ENCODE results near the gene OR51F2. TPM values are rescaled to one million over a fixed set of nuclear protein-coding genes. Genes with fewer than 3 reads are reported as not detected.
A peak's percentile ranks its signal among the peaks of the same experiment; 100 is the strongest.
"Not testable (repeated sequence)": the region's sequence is repeated elsewhere in the genome, so short reads cannot be mapped to it uniquely, and the experiment has no call there.

OR51F2 gene
- total and polyA plus RNA-seq, 2 donors (not counting 1 experiment from before 2014, with no cell fraction given): not detected

- no peaks in the 10 kb centered on the region for H3K9me3 ChIP-seq (ENCODE audit: control insufficient read depth, insufficient read depth, low read depth, low read length)
- H3K9ac ChIP-seq (ENCODE audit: insufficient read depth, low read length): no peak overlapping the region
- no peaks in the 10 kb centered on the region for H4K20me1 ChIP-seq (ENCODE audit: control insufficient read depth, extremely low read depth, insufficient read depth, low read length)
- no peaks in the 10 kb centered on the region for H3K4me1 ChIP-seq (ENCODE audit: control insufficient read depth, extremely low read depth, insufficient read depth, low read length)
- TF ChIP-seq EZH2 (IDR thresholded peaks at IDR 0.05; ENCODE audit: low read length, missing control alignments) (no peak), CTCF (conservative IDR thresholded peaks at IDR 0.05 in 1 of 2, IDR thresholded peaks at IDR 0.05 in 1 of 2; ENCODE audit: low read depth in 1 of 2, low read length in 2 of 2) (no peak)
- H3K27me3 ChIP-seq (ENCODE audit: control insufficient read depth, insufficient read depth, low read length): no peaks in the 10 kb centered on the region
- no peaks in the 10 kb centered on the region for H3K36me3 ChIP-seq (ENCODE audit: control insufficient read depth, insufficient read depth, low read length)
- H3K4me2 ChIP-seq (ENCODE audit: extremely low read depth, insufficient read depth, low read length): no peak overlapping the region
- H3K4me3 ChIP-seq (replicated peaks in 1 of 4; ENCODE audit: control extremely low read depth in 1 of 4, insufficient read depth in 1 of 4, low read depth in 3 of 4, low read length in 4 of 4): no peak overlapping the region
- no peak for DNase-seq (ENCODE audit: low read depth in 2 of 2)
- no peak overlapping the region for H3K27ac ChIP-seq (ENCODE audit: insufficient read depth, low read length)
- no peaks in the 10 kb centered on the region for H3K79me2 ChIP-seq (ENCODE audit: control insufficient read depth, insufficient read depth, low read length)
- H2AFZ ChIP-seq (ENCODE audit: low read length): no peak overlapping the region
These were observed 18.9 kb downstream of the OR51F2 start for GRCh38 chr11:4839851-4840549.

- H3K9me3 ChIP-seq (ENCODE audit: control insufficient read depth, insufficient read depth, low read depth, low read length): no peaks in the 10 kb centered on the region
- H3K4me3 ChIP-seq (replicated peaks in 1 of 4; ENCODE audit: control extremely low read depth in 1 of 4, insufficient read depth in 1 of 4, low read depth in 3 of 4, low read length in 4 of 4): no peak within 1 kb of the TSS
- TF ChIP-seq EZH2 (IDR thresholded peaks at IDR 0.05; ENCODE audit: low read length, missing control alignments) (no peak), CTCF (conservative IDR thresholded peaks at IDR 0.05 in 1 of 2, IDR thresholded peaks at IDR 0.05 in 1 of 2; ENCODE audit: low read depth in 1 of 2, low read length in 2 of 2) (no peak)
These were observed 27.9 kb downstream of the OR51F2 start, which contains the start of gene OR51S1 for GRCh38 chr11:4848908-4849532. OR51S1 (minus strand) TSS chr11:4849208; CDS start chr11:4849208, 0 bp downstream.

DNA sequence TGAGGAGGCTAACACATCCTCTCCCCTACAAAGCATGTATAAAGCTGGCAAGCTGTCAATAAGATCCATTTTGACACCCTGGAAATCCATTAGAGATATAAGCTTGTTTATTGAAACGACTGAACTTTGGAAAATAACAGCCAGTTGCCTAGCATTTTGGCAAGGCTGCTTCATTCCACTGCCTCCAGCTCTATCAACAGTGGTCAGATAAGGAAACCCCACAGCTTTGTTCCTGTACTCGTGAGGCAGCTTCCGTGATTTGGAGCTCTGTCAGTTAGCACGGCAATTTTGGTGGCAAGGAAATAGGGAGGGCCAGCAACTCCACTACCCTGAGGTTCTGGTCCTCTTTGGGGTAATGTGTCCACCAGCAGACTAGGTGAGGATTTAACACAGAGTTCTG is 29.9 kb downstream of the OR51F2 start:
- Histone ChIP-seq H3K79me2 (ENCODE audit: control insufficient read depth, insufficient read depth, low read length) (no peaks in the 10 kb centered on the region), H3K4me1 (ENCODE audit: control insufficient read depth, extremely low read depth, insufficient read depth, low read length) (no peaks in the 10 kb centered on the region), H3K9ac (ENCODE audit: insufficient read depth, low read length) (no peak overlapping the region), H2AFZ (ENCODE audit: low read length) (peak overlapping the region; percentile 30), H3K4me3 (replicated peaks in 1 of 4; ENCODE audit: control extremely low read depth in 1 of 4, insufficient read depth in 1 of 4, low read depth in 3 of 4, low read length in 4 of 4) (no peak overlapping the region), H3K27ac (ENCODE audit: insufficient read depth, low read length) (no peak overlapping the region), H3K9me3 (ENCODE audit: control insufficient read depth, insufficient read depth, low read depth, low read length) (no peaks in the 10 kb centered on the region), H3K36me3 (ENCODE audit: control insufficient read depth, insufficient read depth, low read length) (no peaks in the 10 kb centered on the region), H4K20me1 (ENCODE audit: control insufficient read depth, extremely low read depth, insufficient read depth, low read length) (no peaks in the 10 kb centered on the region), H3K4me2 (ENCODE audit: extremely low read depth, insufficient read depth, low read length) (no peak overlapping the region), H3K27me3 (ENCODE audit: control insufficient read depth, insufficient read depth, low read length) (no peaks in the 10 kb centered on the region)
- TF ChIP-seq CTCF (conservative IDR thresholded peaks at IDR 0.05 in 1 of 2, IDR thresholded peaks at IDR 0.05 in 1 of 2; ENCODE audit: low read depth in 1 of 2, low read length in 2 of 2): no peak
- no peak for TF ChIP-seq EZH2 (IDR thresholded peaks at IDR 0.05; ENCODE audit: low read length, missing control alignments)
- peak in 1 of 2 donors; percentile 25 for DNase-seq (ENCODE audit: low read depth in 2 of 2)

More at GRCh38 chr11:4848908-4849532, 27.9 kb downstream of the OR51F2 start, which contains the start of gene OR51S1:
- Histone ChIP-seq H3K4me2 (ENCODE audit: extremely low read depth, insufficient read depth, low read length) (no peak within 1 kb of the TSS), H3K4me1 (ENCODE audit: control insufficient read depth, extremely low read depth, insufficient read depth, low read length) (no peaks in the 10 kb centered on the region), H3K27ac (ENCODE audit: insufficient read depth, low read length) (no peak within 1 kb of the TSS), H2AFZ (ENCODE audit: low read length) (no peak within 1 kb of the TSS), H3K79me2 (ENCODE audit: control insufficient read depth, insufficient read depth, low read length) (no peaks in the 10 kb centered on the region), H3K36me3 (ENCODE audit: control insufficient read depth, insufficient read depth, low read length) (no peaks in the 10 kb centered on the region), H3K27me3 (ENCODE audit: control insufficient read depth, insufficient read depth, low read length) (no peaks in the 10 kb centered on the region), H4K20me1 (ENCODE audit: control insufficient read depth, extremely low read depth, insufficient read depth, low read length) (no peaks in the 10 kb centered on the region), H3K9ac (ENCODE audit: insufficient read depth, low read length) (no peak within 1 kb of the TSS)
- DNase-seq (ENCODE audit: low read depth in 2 of 2): no peak

DNA sequence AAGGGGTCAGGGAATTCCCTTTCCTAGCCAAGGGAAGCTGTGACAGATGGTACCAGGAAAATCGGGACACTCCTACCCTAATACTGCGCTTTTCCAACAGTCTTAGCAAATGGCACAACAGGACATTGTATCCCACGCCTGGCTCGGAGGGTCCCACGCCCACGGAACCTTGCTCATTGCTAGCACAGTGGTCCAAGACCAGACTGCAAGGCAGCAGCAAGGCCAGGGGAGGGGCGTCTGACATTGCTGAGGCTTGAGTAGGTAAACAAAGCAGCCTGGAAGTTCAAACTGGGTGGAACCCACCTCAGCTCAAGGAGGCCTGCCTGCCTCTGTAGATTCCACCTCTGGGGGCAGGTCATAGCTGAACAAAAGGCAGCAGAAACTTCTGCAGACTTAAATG is 33.2 kb downstream of the OR51F2 start:
- H3K4me3 ChIP-seq (replicated peaks in 1 of 4; ENCODE audit: control extremely low read depth in 1 of 4, insufficient read depth in 1 of 4, low read depth in 3 of 4, low read length in 4 of 4); H4K20me1 ChIP-seq (ENCODE audit: control insufficient read depth, extremely low read depth, insufficient read depth, low read length); H3K27me3 ChIP-seq (ENCODE audit: control insufficient read depth, insufficient read depth, low read length); H2AFZ ChIP-seq (ENCODE audit: low read length); H3K79me2 ChIP-seq (ENCODE audit: control insufficient read depth, insufficient read depth, low read length); DNase-seq (ENCODE audit: low read depth in 2 of 2); H3K36me3 ChIP-seq (ENCODE audit: control insufficient read depth, insufficient read depth, low read length); H3K9ac ChIP-seq (ENCODE audit: insufficient read depth, low read length); H3K27ac ChIP-seq (ENCODE audit: insufficient read depth, low read length); H3K4me1 ChIP-seq (ENCODE audit: control insufficient read depth, extremely low read depth, insufficient read depth, low read length); H3K9me3 ChIP-seq (ENCODE audit: control insufficient read depth, insufficient read depth, low read depth, low read length); H3K4me2 ChIP-seq (ENCODE audit: extremely low read depth, insufficient read depth, low read length): not testable (repeated sequence)
